A673 (cell line): ENCODE data around the gene NTNG2. TPM values are rescaled to one million over a fixed set of nuclear protein-coding genes. Genes with fewer than 3 reads are reported as not detected.

Experiments used
- BruUV-seq: library from RNA; stranded (reverse); fragments of 400-500 nt; replicated peaks from 2 replicates; lab custom pipeline; 2021; lab: Mats Ljungman, UMichigan
- CTCF ChIA-PET: fragments of 300-600 bp; sonication (Branson Sonifier 250); formaldehyde crosslinking; loops from one replicate; lab custom pipeline; 2022; ENCODE audit warnings: antibody characterized with exemption; lab: Charles Lee
- POLR2A ChIA-PET: fragments of 300-600 bp; sonication (Branson Sonifier 250); formaldehyde crosslinking; loops from one replicate; lab custom pipeline; 2022; ENCODE audit warnings: antibody characterized with exemption; ENCODE audit not compliant: low non-redundant PET; lab: Charles Lee
- DNase-seq: peaks from one replicate; pipeline ENCODE4 v3.0.0-alpha.2; 2015; ENCODE audit warnings: low spot score
- H3K27ac ChIP-seq: fragments of 200-600 bp; sonication (generic); 2 replicates; pipeline ENCODE4 v1.5.1; 2016; ENCODE audit warnings: mixed run types, low read depth, mild to moderate bottlenecking, mixed read lengths, antibody characterized with exemption, low read length; ENCODE audit not compliant: poor library complexity, severe bottlenecking
- H3K27me3 ChIP-seq: fragments of 200-600 bp; sonication (generic); replicated peaks from 2 replicates; pipeline ENCODE4 v1.6.1; 2017; ENCODE audit warnings: mixed run types, low read depth, mild to moderate bottlenecking, mixed read lengths, antibody characterized with exemption, low read length; ENCODE audit not compliant: insufficient read depth, poor library complexity
- H3K36me3 ChIP-seq: fragments of 200-600 bp; sonication (generic); 2 replicates; pipeline ENCODE4 v1.6.1; 2016; ENCODE audit warnings: mixed run types, mild to moderate bottlenecking, mixed read lengths, antibody characterized with exemption, low read length; ENCODE audit not compliant: insufficient read depth, poor library complexity, severe bottlenecking
- H3K4me1 ChIP-seq: fragments of 200-600 bp; sonication (generic); 2 replicates; pipeline ENCODE4 v1.6.1; 2017; ENCODE audit warnings: mixed run types, mild to moderate bottlenecking, mixed read lengths, antibody characterized with exemption, low read length; ENCODE audit not compliant: insufficient read depth, poor library complexity, severe bottlenecking
- H3K4me3 ChIP-seq: fragments of 200-600 bp; sonication (generic); 2 replicates; pipeline ENCODE4 v1.5.1; 2016; ENCODE audit warnings: low read depth, mixed run types, mild to moderate bottlenecking, mixed read lengths, low read length; ENCODE audit not compliant: poor library complexity, severe bottlenecking
- H3K9me3 ChIP-seq: fragments of 200-600 bp; sonication (generic); 2 replicates; pipeline ENCODE4 v1.6.1; 2016; ENCODE audit warnings: mixed run types, low read depth, mild to moderate bottlenecking, mixed read lengths, antibody characterized with exemption, low read length; ENCODE audit not compliant: poor library complexity, severe bottlenecking
- EZH2 ChIP-seq: fragments of 200-600 bp; sonication (generic); IDR thresholded peaks from 2 replicates; pipeline ENCODE4 v1.6.1; 2017; ENCODE audit warnings: borderline replicate concordance, low read depth, mild to moderate bottlenecking, mixed read lengths, antibody characterized with exemption, low read length; ENCODE audit not compliant: poor library complexity, severe bottlenecking
- intact Hi-C: fragments of 100-400 bp; cut with micrococcal nuclease; formaldehyde crosslinking; loops from one replicate; pipeline ENCODE4 v1.10.0; 2022; ENCODE audit not compliant: unreplicated experiment
- total RNA-seq: library from RNA; stranded (reverse); gene quantifications from 2 replicates; pipeline ENCODE4 v1.2.3, GENCODE V29; 2021
- TF ChIP-seq, protein P1 (sequence below): fragments of 300-800, 200-600 bp; sonication (generic); conservative IDR thresholded peaks from 2 replicates; pipeline ENCODE4 v1.5.1; 2017; ENCODE audit warnings: low read depth, mild to moderate bottlenecking, antibody characterized with exemption, low read length, moderate library complexity, mixed read lengths

The NTNG2 gene
- total RNA-seq, 1 experiment from 2014 or later = 1.5 TPM

DNA sequence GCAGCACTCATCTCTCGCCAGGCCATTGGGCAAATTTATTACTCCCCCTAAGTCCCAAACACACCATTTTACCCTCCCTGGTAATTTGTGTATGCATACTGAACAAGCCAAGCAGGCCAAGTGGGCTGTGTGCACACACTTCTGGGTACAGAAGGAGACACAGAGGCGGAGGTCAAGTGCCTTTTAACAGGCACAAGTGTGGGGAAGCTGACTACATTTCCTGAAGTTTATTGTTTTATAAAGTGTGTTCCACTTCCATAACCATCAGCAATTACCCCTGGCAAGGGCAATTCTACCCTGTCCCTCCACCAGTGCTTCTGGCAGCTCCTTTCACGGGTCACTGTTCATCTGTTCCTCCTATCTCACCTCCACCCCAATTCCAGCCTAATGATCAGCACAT lies 99.0 kb downstream of the NTNG2 start:
- H3K36me3 ChIP-seq = peaks cover 15% of the 10 kb centered on the region
- peaks cover 4% of the 10 kb centered on the region for H3K4me1 ChIP-seq
- H3K4me3 ChIP-seq = no peak overlapping the region
- intact Hi-C loops = no loop called here
- no peaks in the 10 kb centered on the region for H3K27me3 ChIP-seq
- TF ChIP-seq, protein P1, sequence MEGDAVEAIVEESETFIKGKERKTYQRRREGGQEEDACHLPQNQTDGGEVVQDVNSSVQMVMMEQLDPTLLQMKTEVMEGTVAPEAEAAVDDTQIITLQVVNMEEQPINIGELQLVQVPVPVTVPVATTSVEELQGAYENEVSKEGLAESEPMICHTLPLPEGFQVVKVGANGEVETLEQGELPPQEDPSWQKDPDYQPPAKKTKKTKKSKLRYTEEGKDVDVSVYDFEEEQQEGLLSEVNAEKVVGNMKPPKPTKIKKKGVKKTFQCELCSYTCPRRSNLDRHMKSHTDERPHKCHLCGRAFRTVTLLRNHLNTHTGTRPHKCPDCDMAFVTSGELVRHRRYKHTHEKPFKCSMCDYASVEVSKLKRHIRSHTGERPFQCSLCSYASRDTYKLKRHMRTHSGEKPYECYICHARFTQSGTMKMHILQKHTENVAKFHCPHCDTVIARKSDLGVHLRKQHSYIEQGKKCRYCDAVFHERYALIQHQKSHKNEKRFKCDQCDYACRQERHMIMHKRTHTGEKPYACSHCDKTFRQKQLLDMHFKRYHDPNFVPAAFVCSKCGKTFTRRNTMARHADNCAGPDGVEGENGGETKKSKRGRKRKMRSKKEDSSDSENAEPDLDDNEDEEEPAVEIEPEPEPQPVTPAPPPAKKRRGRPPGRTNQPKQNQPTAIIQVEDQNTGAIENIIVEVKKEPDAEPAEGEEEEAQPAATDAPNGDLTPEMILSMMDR = no peak
- TF ChIP-seq EZH2 = no peak
- H3K27ac ChIP-seq = no peak overlapping the region
- no peaks in the 10 kb centered on the region for H3K9me3 ChIP-seq
- CTCF ChIA-PET = no interaction called here
- BruUV-seq = no TSS peak
- POLR2A ChIA-PET = no interaction called here
- no peak for DNase-seq

DNA sequence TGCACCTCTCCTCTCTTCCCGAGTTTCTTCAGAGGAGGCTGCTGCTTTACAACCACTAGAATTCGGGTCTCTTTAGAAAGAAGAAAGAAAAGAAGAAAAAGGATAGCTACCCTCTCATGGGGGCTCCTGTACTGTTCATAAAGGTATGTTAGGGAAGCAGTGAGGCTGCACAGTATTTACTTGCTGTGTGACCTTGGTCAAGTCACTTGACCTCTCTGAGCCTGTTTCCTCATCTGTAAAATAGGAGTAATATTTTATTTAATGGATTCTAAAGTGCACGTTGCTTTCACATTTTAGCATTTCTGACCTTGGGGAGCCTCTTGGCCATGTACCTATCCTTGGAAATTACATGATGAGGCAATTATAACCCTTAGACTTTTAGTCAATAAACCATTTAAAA lies 104.2 kb downstream of the NTNG2 start:
- peaks cover 47% of the 10 kb centered on the region for H3K36me3 ChIP-seq
- no peaks in the 10 kb centered on the region for H3K4me1 ChIP-seq
- no TSS peak for BruUV-seq
- ChIA-PET POLR2A (no interaction called here), CTCF (no interaction called here)
- intact Hi-C loops = no loop called here
- no peak for DNase-seq
- no peaks in the 10 kb centered on the region for H3K27me3 ChIP-seq
- no peak overlapping the region for H3K27ac ChIP-seq
- H3K4me3 ChIP-seq = no peak overlapping the region
- H3K9me3 ChIP-seq = no peaks in the 10 kb centered on the region
- no peak for TF ChIP-seq EZH2
- TF ChIP-seq, protein P1 = no peak

DNA sequence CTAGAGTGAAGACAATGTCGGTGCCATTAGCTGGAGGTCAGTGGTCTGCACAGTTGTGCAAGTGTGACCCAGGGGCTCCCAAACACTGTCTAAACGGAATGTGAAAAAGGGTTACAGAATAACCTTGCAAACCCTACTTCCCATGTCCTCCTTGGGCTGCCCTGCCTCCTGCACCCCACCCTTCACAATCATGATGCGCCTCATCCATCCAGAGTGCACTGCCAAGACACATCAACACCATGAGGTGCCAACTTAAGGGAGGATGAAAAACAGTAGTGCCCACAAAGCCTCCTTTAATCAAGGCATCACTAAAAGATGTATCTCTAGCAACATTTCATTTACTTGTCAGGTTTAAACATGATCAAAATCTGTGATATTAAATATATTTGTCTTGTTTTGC lies 105.8 kb downstream of the NTNG2 start:
- intact Hi-C loops = loop anchor here (2.0 kb wide), 1 partner anchor 505 kb away; no protein-coding TSS in a partner anchor
- H3K4me3 ChIP-seq = no peak overlapping the region
- H3K4me1 ChIP-seq = no peaks in the 10 kb centered on the region
- H3K9me3 ChIP-seq = no peaks in the 10 kb centered on the region
- ChIA-PET CTCF (no interaction called here), POLR2A (no interaction called here)
- no peaks in the 10 kb centered on the region for H3K27me3 ChIP-seq
- BruUV-seq = no TSS peak
- peaks cover 51% of the 10 kb centered on the region for H3K36me3 ChIP-seq
- no peak overlapping the region for H3K27ac ChIP-seq
- TF ChIP-seq EZH2 = no peak
- TF ChIP-seq, protein P1 = no peak
- no peak for DNase-seq
